SK-N-MC (cell line): ENCODE data around the gene THAP10.
"Not testable (repeated sequence)": the region's sequence is repeated elsewhere in the genome, so short reads cannot be mapped to it uniquely, and the experiment has no call there.

Experiments
- DNase-seq: peaks from one replicate; pipeline ENCODE4 v3.0.0-alpha.2; 2011; ENCODE audit warnings: low read depth, low spot score
- H3K27ac ChIP-seq: fragments of 200-600 bp; sonication (generic); 2 replicates; pipeline ENCODE4 v1.5.1; 2016; ENCODE audit warnings: mixed run types
- H3K36me3 ChIP-seq: fragments of 200-600 bp; sonication (generic); 2 replicates; pipeline ENCODE4 v1.6.1; 2017; ENCODE audit warnings: antibody characterized with exemption, low read length, mixed read lengths; ENCODE audit not compliant: insufficient read depth
- H3K4me3 ChIP-seq: fragments of 200-600 bp; sonication (generic); 2 replicates; pipeline ENCODE4 v1.5.1; 2016
- H3K9ac ChIP-seq: fragments of 200-600 bp; sonication (generic); 2 replicates; pipeline ENCODE4 v1.8.0; 2017; ENCODE audit warnings: mixed run types, mixed read lengths; ENCODE audit not compliant: insufficient read length
- H3K9me3 ChIP-seq: fragments of 200-600 bp; sonication (generic); 2 replicates; pipeline ENCODE4 v1.6.1; 2017; ENCODE audit warnings: low read depth, mild to moderate bottlenecking, antibody characterized with exemption, low read length, moderate library complexity, mixed read lengths
- EZH2 ChIP-seq: fragments of 200-600 bp; sonication (generic); IDR thresholded peaks from one replicate; pipeline ENCODE4 v1.6.1; 2017; ENCODE audit warnings: antibody characterized with exemption
- FOXP2 ChIP-seq: optimal IDR thresholded peaks from 2 replicates; pipeline ENCODE3; 2011; ENCODE audit warnings: mild to moderate bottlenecking, moderate library complexity; ENCODE audit not compliant: insufficient read depth; ENCODE audit errors: extremely low read length, control extremely low read depth
- POLR2AphosphoS5 ChIP-seq: IDR thresholded peaks from 2 replicates; pipeline ENCODE4 v1.6.1; 2012; ENCODE audit warnings: mild to moderate bottlenecking, low read depth, low read length, borderline replicate concordance

THAP10 gene

DNA sequence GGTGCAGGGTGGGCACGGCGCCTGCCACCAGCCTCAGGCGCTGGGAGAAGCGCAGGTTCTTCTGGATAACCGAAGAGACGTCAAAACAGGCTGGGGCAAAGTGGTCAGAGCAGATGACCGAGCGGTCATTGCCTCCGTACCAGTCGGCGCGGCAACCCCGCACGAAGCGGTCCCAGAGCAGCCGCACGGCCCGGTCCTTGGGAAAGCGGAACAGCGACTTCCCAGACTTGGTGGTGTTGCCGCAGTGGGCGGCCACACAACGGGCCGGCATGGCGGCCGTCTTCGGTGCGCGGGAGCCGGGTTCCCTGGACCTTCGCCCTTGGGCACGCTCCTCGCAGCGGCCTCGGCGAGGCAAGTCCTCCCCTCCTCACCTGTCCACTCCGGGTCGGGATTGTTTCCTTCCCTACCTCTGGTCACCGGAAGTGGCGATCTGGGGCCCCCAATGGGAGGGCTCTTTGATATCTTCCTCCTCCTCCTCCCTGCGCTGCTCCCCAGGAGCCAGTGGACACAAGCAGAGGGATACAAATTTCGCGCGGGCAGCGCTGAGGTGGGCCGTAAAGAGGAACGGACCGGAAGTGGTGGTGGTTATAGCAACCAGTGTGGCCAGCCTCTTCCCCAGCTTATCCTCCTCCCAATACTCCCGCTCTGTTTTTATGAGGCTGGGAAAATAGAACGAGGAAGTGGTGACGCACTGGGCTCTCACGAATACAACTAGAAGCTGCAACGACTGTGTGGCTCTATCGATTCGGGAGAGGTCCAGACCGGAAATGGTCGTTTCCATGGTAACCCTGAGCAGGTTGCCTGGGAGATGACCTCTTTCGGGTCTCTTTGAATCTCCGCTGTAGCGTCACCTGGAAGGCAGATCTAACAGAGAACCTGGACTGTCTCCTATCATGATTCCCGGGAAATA is at the start of gene THAP10, which contains the start of gene LRRC49:
TSS of gene THAP10 (minus strand) at position 432 of the 910 bp plus-strand sequence. CDS start at position 271, 161 bp downstream.
TSS of gene LRRC49 (plus strand) at position 825 of the 910 bp plus-strand sequence. CDS start at position 894, 69 bp downstream.
- Histone ChIP-seq H3K4me3 (peak within 1 kb of the TSS; percentile 76), H3K9me3 (no peaks in the 10 kb centered on the region), H3K9ac (peak within 1 kb of the TSS; percentile 34), H3K36me3 (no peaks in the 10 kb centered on the region), H3K27ac (no peak within 1 kb of the TSS)
- no peak for TF ChIP-seq EZH2
- TF ChIP-seq FOXP2, result no peak
- TF ChIP-seq POLR2AphosphoS5, result peak; percentile 36; the same call in 1 of the 2 replicates
- no peak for DNase-seq

DNA sequence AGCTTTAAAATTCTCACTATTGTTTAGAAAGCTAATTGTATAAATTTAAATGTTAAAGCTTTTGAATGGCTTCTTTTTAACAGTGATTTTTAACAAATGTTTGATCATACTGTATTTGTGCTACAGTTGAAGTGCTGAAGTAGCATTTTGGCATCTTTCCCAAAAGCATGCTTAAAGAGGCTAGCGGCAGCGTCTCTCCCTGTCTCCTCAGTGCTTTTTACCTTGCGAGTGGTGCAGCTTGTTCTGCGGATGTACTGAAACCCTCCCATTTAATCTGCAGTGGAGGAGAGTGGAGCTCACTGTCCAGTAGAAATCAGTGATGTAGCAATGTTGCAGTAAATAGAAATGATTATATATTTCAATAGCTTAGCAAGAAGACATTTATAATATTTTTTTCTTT is 44.1 kb upstream of the THAP10 start:
- H3K9me3 ChIP-seq, result no peaks in the 10 kb centered on the region
- H3K36me3 ChIP-seq, result no peaks in the 10 kb centered on the region
- no peak overlapping the region for H3K27ac ChIP-seq
- peak overlapping the region; percentile 45 for H3K4me3 ChIP-seq
- H3K9ac ChIP-seq, result no peak overlapping the region
- TF ChIP-seq EZH2 (no peak), FOXP2 (no peak), POLR2AphosphoS5 (no peak)
- DNase-seq, result peak; percentile 34

DNA sequence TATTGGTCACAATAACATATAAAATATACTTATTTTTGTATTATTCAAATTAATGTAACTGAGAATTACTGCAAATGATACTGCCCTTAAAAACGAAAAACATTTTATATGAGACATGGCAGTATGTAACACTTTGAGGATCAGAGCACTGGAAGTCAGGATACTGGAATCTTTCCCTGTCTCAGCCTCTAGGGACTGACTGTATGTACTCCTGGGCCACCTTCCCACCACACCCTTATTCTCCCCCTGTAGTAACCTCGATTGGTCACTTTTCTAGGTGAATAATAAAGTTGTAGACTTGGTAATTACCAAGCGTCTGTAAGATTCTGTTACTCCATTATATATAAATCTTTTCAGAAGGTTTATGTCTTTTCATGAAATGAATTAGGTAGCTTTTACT is 43.4 kb upstream of the THAP10 start:
- DNase-seq, result no peak
- TF ChIP-seq EZH2 (no peak), POLR2AphosphoS5 (no peak), FOXP2 (no peak)
- H3K4me3 ChIP-seq, result no peak overlapping the region
- H3K9ac ChIP-seq, result no peak overlapping the region
- H3K36me3 ChIP-seq, result no peaks in the 10 kb centered on the region
- no peak overlapping the region for H3K27ac ChIP-seq
- H3K9me3 ChIP-seq, result no peaks in the 10 kb centered on the region

DNA sequence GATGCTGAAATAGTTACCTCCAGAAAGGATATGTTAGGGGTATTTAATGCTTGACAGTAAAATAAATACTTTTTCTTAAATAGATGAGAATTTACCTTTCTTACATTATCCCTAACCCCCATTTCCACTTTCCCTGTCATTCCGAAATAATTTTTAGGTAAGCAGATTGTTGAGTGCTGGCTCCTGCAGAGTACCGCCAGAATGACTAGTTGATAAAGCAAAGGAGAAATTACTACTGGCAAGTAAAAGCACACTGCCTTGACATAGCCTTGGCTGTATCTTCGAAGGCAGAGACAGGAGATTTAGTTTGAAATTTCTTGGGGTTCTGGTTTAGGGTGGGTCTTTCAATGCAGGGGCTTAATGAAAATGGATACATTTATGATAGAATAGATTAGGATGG is 41.2 kb upstream of the THAP10 start:
- DNase-seq, result no peak
- Histone ChIP-seq H3K4me3 (no peak overlapping the region), H3K36me3 (no peaks in the 10 kb centered on the region), H3K9ac (no peak overlapping the region), H3K9me3 (no peaks in the 10 kb centered on the region), H3K27ac (no peak overlapping the region)
- TF ChIP-seq POLR2AphosphoS5, result no peak
- no peak for TF ChIP-seq FOXP2
- TF ChIP-seq EZH2, result no peak

DNA sequence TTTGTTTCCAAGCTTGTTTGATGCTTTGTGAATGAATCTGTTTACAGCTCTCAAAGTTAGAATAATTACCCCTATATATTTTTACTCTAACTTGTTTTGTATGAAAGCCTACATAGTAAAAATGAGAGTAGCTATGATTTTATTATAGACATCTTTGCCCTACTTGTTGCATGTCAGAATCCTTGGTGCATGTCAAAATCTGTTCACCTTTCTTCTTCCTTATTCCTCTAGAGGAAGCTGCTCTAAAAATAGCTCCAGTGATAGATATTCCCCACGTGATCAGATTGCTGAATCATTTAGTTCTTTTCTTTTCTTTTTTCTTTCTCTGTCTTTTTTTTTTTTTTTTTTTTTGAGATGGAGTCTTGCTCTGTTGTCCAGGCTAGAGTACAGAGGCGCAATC is 40.2 kb upstream of the THAP10 start:
- Histone ChIP-seq H3K9ac (no peak overlapping the region), H3K27ac (no peak overlapping the region), H3K36me3 (no peaks in the 10 kb centered on the region), H3K9me3 (no peaks in the 10 kb centered on the region), H3K4me3 (no peak overlapping the region)
- TF ChIP-seq FOXP2 (no peak), POLR2AphosphoS5 (no peak), EZH2 (no peak)
- DNase-seq, result no peak

DNA sequence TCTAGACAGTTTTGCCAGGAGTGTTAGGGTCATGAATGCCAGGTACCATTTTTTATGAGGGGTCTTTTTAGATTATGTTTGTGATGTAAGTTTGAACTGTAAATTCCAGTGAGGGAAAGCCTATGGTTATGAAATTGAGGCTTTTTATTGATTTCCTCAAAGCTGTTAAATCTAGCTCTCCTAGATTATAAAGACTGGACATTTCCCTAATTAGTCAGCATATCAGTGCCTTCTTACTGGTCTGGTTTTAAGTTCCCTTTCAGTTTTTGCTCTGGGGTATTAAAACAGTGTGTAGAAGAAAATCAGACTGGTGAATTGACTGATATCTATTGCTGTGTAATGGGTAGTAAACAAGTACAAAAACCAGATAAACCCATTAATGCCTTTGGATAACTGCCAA is 39.6 kb upstream of the THAP10 start:
- TF ChIP-seq POLR2AphosphoS5 (no peak), EZH2 (no peak), FOXP2 (no peak)
- no peaks in the 10 kb centered on the region for H3K36me3 ChIP-seq
- no peaks in the 10 kb centered on the region for H3K9me3 ChIP-seq
- DNase-seq, result no peak
- no peak overlapping the region for H3K27ac ChIP-seq
- no peak overlapping the region for H3K9ac ChIP-seq
- no peak overlapping the region for H3K4me3 ChIP-seq

DNA sequence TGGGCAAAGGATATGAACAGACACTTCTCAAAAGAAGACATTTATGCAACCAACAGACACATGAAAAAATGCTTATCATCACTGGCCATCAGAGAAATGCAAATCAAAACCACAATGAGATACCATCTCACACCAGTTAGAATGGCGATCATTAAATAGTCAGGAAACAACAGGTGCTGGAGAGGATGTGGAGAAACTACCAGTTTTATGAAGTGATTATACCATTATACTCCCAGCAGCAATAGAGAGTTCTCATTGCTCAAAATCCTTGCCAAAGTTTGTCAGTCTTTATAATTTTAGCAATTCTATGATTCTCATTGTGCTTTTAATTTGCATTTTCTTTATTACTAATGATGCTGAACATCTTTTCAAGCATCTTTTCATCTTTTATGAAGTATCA is 34.7 kb upstream of the THAP10 start:
- not testable (repeated sequence) for H3K9me3 ChIP-seq, H3K36me3 ChIP-seq, H3K27ac ChIP-seq, H3K9ac ChIP-seq, H3K4me3 ChIP-seq, DNase-seq

DNA sequence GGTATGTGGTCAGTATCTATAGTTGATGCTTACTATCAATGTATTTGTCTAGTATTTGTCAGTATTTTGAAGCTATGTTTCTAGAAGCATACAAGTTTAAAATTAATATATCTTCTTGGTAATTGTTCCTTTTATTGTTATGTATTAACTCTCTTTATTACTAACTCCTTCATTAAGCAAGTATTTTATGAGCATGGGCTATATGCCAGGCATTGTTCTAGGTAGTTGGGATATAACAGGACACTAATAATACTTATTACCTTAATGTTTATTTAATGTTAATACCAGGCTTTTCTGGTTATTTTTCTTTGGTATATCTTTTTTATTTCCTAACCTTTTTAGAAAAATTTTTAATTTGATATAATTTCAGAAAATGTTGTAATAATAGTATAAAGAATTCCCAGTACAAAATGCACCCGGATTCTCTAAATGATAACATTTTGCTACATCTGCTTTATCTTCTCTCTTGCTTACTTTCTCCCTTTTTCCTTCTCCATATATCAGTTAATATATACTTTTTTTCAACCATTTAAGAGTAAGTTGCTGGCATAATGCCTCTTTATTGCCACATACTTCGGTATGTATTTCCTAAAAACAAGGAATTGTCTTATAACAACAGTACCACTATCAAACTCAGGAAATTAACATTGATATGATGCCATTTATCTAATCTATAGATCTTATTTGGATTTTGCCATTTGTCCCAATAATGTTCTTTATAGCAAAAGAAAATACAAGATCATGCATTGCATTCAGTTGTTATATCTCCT is 31.3 kb upstream of the THAP10 start:
- Histone ChIP-seq H3K36me3 (no peaks in the 10 kb centered on the region), H3K27ac (no peak overlapping the region), H3K4me3 (no peak overlapping the region), H3K9me3 (no peaks in the 10 kb centered on the region), H3K9ac (no peak overlapping the region)
- TF ChIP-seq FOXP2, result no peak
- no peak for TF ChIP-seq EZH2
- TF ChIP-seq POLR2AphosphoS5, result no peak
- DNase-seq, result no peak
